PFSK-1 (cell line): ENCODE results near the gene BPIFB1.

Experiments
- FOXP2 ChIP-seq: optimal IDR thresholded peaks from 2 replicates; pipeline ENCODE3; 2011; ENCODE audit warnings: borderline replicate concordance, control low read depth, inconsistent platforms; ENCODE audit not compliant: insufficient read depth; ENCODE audit errors: extremely low read length, extremely low read depth
- POLR2AphosphoS5 ChIP-seq: IDR thresholded peaks from 2 replicates; pipeline ENCODE4 v1.6.1; 2012; ENCODE audit warnings: low read depth, mild to moderate bottlenecking, control low read depth, low read length, moderate library complexity
- SIN3A ChIP-seq: IDR thresholded peaks from 2 replicates; pipeline ENCODE4 v1.6.1; 2012; ENCODE audit warnings: mild to moderate bottlenecking, low read length, moderate library complexity, borderline replicate concordance; ENCODE audit not compliant: insufficient read depth
- TAF1 ChIP-seq: IDR thresholded peaks from 2 replicates; pipeline ENCODE4 v1.6.1; 2012; ENCODE audit warnings: low read length, control low read depth, borderline replicate concordance; ENCODE audit not compliant: insufficient read depth
- TF ChIP-seq, protein P1 (sequence below), 2 experiments: IDR thresholded peaks; 2 replicates each; pipeline versions ENCODE4 v1.6.1 to v1.8.0; 2011 to 2012; ENCODE audit warnings: low read depth in 2 of 2, low read length in 2 of 2, control low read depth in 1 of 2, inconsistent platforms in 1 of 2, mild to moderate bottlenecking in 1 of 2, moderate library complexity in 1 of 2; ENCODE audit not compliant: insufficient read depth in 1 of 2

The BPIFB1 gene

GRCh38 chr20:33311996-33312395 lies 29.0 kb downstream of the BPIFB1 start:
- TF ChIP-seq, protein P1, sequence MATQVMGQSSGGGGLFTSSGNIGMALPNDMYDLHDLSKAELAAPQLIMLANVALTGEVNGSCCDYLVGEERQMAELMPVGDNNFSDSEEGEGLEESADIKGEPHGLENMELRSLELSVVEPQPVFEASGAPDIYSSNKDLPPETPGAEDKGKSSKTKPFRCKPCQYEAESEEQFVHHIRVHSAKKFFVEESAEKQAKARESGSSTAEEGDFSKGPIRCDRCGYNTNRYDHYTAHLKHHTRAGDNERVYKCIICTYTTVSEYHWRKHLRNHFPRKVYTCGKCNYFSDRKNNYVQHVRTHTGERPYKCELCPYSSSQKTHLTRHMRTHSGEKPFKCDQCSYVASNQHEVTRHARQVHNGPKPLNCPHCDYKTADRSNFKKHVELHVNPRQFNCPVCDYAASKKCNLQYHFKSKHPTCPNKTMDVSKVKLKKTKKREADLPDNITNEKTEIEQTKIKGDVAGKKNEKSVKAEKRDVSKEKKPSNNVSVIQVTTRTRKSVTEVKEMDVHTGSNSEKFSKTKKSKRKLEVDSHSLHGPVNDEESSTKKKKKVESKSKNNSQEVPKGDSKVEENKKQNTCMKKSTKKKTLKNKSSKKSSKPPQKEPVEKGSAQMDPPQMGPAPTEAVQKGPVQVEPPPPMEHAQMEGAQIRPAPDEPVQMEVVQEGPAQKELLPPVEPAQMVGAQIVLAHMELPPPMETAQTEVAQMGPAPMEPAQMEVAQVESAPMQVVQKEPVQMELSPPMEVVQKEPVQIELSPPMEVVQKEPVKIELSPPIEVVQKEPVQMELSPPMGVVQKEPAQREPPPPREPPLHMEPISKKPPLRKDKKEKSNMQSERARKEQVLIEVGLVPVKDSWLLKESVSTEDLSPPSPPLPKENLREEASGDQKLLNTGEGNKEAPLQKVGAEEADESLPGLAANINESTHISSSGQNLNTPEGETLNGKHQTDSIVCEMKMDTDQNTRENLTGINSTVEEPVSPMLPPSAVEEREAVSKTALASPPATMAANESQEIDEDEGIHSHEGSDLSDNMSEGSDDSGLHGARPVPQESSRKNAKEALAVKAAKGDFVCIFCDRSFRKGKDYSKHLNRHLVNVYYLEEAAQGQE (IDR thresholded peaks at IDR 0.05; ENCODE audit: insufficient read depth in 1 of 2, low read depth in 2 of 2, low read length in 2 of 2), result no peak
- TF ChIP-seq FOXP2 (no peak), POLR2AphosphoS5 (no peak), SIN3A (no peak), TAF1 (no peak)

- no peak for TF ChIP-seq TAF1
- TF ChIP-seq POLR2AphosphoS5, result no peak
- TF ChIP-seq, protein P1 (IDR thresholded peaks at IDR 0.05; ENCODE audit: insufficient read depth in 1 of 2, low read depth in 2 of 2, low read length in 2 of 2), result no peak
- no peak for TF ChIP-seq FOXP2
- TF ChIP-seq SIN3A, result no peak
Observed at GRCh38 chr20:33312583-33312982, 29.6 kb downstream of the BPIFB1 start.

- TF ChIP-seq FOXP2 (no peak), SIN3A (no peak), TAF1 (no peak), POLR2AphosphoS5 (no peak)
- TF ChIP-seq, protein P1 (IDR thresholded peaks at IDR 0.05; ENCODE audit: insufficient read depth in 1 of 2, low read depth in 2 of 2, low read length in 2 of 2), result no peak
Observed at GRCh38 chr20:33313686-33314314, 30.8 kb downstream of the BPIFB1 start.

DNA sequence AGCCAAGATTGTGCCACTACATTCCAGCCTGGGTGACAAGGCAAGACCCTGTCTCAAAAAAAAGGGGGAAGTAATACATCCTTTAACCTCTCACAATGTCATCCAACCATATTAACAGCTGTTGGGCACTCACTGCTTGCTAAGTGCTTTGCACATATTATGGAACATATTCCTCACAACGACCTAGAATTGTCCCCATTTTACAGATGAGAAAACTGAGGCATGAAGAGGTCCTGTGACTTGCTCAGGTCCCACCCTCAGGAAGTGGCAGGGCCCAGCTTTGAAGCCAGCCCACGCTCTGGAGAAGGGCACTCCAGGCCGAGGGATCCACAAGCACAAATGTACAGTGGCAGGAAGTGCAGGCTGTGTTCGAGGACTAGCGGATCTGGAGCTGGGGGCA lies 33.3 kb downstream of the BPIFB1 start:
- TF ChIP-seq FOXP2 (no peak), POLR2AphosphoS5 (no peak), SIN3A (no peak), TAF1 (no peak)
- TF ChIP-seq, protein P1 (IDR thresholded peaks at IDR 0.05; ENCODE audit: insufficient read depth in 1 of 2, low read depth in 2 of 2, low read length in 2 of 2), result no peak

- TF ChIP-seq, protein P1 (IDR thresholded peaks at IDR 0.05; ENCODE audit: insufficient read depth in 1 of 2, low read depth in 2 of 2, low read length in 2 of 2), result no peak
Observed at GRCh38 chr20:33316958-33317357, 33.9 kb downstream of the BPIFB1 start.
